Astrocyte (in vitro differentiated cells and primary cell): Measurements from ENCODE around the gene LGALS8.

ENCODE experiments used
- EZH2 ChIP-seq: IDR thresholded peaks from 2 replicates; pipeline ENCODE4 v1.6.1; 2012; ENCODE audit warnings: mild to moderate bottlenecking, low read length, inconsistent platforms; ENCODE audit not compliant: insufficient read depth
- TF ChIP-seq, protein P1 (sequence below): IDR thresholded peaks from 2 replicates; pipeline ENCODE4 v1.5.1; 2011; ENCODE audit warnings: low read depth, mild to moderate bottlenecking, inconsistent platforms, low read length, moderate library complexity; ENCODE audit not compliant: insufficient read depth

DNA sequence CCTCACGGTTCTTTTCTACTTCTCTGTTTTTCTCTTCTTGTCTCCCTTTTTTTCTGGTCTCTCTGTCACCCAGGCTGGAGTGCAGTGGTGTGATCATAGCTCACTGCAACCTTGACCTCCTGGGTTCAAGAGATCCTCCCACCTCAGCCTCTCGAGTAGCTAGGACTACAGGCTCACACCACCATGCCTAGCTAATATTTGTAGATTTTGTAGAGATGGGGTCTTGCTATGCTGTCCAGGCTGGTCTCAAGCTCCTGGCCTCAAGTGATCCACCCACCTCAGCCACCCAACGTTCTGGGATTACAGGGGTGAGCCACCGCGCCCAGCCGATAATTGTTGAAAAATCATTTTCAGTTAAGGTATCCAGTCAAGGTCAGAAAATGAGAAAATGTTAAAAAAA lies 25.9 kb upstream of the LGALS8 start:
- TF ChIP-seq, protein P1, sequence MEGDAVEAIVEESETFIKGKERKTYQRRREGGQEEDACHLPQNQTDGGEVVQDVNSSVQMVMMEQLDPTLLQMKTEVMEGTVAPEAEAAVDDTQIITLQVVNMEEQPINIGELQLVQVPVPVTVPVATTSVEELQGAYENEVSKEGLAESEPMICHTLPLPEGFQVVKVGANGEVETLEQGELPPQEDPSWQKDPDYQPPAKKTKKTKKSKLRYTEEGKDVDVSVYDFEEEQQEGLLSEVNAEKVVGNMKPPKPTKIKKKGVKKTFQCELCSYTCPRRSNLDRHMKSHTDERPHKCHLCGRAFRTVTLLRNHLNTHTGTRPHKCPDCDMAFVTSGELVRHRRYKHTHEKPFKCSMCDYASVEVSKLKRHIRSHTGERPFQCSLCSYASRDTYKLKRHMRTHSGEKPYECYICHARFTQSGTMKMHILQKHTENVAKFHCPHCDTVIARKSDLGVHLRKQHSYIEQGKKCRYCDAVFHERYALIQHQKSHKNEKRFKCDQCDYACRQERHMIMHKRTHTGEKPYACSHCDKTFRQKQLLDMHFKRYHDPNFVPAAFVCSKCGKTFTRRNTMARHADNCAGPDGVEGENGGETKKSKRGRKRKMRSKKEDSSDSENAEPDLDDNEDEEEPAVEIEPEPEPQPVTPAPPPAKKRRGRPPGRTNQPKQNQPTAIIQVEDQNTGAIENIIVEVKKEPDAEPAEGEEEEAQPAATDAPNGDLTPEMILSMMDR, result no peak
- TF ChIP-seq EZH2, result no peak
